Stimulated activated CD8-positive, alpha-beta memory T cell treated with anti-CD3 and anti-CD28 coated beads, Interleukin-4, amount 100 ng/mL, for 24 hours (primary cell): ENCODE data around the gene TMEM132E.
"Not testable (repeated sequence)": the region's sequence is repeated elsewhere in the genome, so short reads cannot be mapped to it uniquely, and the experiment has no call there.

Experiments
- DNase-seq: peaks from one replicate; pipeline ENCODE4 v3.0.0-alpha.2; 2020; ENCODE audit warnings: low read depth

TMEM132E gene

GRCh38 chr17:34579017-34579946, at the start of gene TMEM132E:
TMEM132E (plus strand) TSS chr17:34579582; CDS start chr17:34581077, 1,495 bp downstream.
- DNase-seq, result no peak

DNA sequence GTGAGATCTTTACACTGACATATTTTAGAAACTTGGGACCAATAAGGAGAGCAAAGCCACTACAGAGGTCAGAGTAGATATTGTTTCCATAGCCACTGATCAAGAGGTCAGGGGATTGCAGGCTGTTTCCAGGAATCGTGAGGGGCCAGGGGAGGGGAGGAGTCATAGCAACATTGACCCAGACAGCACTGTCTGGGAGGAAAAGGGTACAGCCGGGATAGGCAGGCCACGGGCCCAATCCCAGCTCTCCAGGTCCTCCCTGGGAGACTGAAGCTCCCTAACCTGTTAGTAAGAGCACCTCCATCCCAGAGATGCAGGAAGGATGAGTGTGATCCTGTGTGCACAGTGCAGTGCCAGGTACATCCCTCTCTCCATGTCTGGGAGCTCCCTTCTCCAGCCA, 48.5 kb upstream of the TMEM132E start:
- no peak for DNase-seq

GRCh38 chr17:34532281-34533065, 46.9 kb upstream of the TMEM132E start:
- no peak for DNase-seq

DNA sequence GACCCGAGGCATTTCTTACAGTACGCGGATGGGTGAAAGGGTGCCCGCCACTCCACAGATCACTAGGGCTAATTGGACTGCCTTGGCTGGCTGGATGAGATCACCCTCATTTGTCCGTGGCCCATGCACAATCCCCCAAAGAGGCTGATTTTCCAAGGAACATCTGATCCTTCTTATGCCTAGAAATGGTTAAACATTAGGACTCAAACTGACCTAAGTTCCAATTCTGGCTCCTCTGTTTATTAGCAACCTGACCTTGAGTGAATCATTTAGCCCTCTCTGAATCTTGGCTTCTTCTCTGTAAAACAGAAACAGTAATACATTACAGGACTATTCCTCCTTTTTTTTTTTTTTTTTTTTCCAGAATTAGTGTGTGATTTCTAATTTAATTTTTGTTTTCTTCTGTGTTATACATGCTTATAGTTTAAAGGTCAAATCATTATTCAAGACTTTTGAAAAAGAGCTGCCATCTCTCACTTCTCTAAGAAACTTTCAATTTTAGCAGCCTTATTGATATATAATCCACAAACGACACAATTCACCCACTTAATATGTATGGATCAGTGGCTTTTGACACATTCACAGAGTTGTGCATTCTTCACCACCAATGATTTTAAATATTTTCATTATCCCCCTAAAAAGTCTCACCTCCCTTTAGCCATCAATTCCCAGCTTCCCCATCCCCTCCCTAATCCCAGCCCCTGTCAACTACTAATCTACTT, 45.4 kb upstream of the TMEM132E start:
- DNase-seq, result no peak

- no peak for DNase-seq
Observed at GRCh38 chr17:34537445-34537844, 41.9 kb upstream of the TMEM132E start.

DNA sequence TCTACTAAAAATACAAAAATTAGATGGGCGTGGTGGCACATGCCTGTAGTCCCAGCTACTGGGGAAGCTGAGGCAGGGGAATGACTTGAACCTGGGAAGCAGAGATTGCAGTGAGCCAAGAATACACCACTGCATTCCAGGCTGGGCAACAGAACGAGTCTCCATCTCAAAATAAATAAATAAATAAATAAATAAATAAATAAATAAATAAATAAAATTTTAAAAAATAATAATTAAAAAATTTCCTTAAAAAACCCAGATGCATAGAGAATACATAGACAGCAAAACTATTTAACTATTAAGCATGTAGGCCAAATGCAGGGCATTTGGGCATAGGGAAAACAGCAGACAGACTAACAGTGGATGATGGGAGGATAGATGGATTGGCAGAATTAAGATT, 40.8 kb upstream of the TMEM132E start:
- DNase-seq, result not testable (repeated sequence)

GRCh38 chr17:34539881-34540280, 39.5 kb upstream of the TMEM132E start:
- no peak for DNase-seq

GRCh38 chr17:34542700-34543336, 36.6 kb upstream of the TMEM132E start:
- DNase-seq, result peak; percentile 19

- no peak for DNase-seq
Observed at GRCh38 chr17:34547453-34548063, 31.8 kb upstream of the TMEM132E start.

GRCh38 chr17:34549966-34550365, 29.4 kb upstream of the TMEM132E start:
- no peak for DNase-seq

- DNase-seq, result no peak
Observed at GRCh38 chr17:34553907-34554306, 25.5 kb upstream of the TMEM132E start.

- DNase-seq, result no peak
Observed at GRCh38 chr17:34556384-34556783, 23.0 kb upstream of the TMEM132E start.

DNA sequence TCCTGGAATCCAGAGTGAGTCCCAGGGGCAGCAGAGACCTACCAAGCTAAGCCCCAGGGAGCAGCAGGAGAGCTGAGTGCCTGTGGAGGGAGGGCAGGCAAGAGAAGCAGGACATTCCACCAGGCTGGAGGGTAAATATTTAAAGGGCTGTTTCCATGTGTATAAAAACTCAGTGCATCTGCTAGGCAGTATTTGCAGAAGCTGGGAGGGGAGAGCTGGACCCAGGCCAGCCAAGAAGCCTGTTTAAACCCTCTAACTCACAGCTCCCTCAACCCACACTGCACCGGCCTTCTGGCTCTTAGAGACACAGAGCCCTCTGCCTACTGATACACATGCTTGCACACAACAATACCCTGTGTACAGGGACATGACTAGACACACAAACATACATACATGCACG, 22.5 kb upstream of the TMEM132E start:
- DNase-seq, result no peak

- no peak for DNase-seq
Observed at GRCh38 chr17:34561328-34561727, 18.1 kb upstream of the TMEM132E start.

- DNase-seq, result no peak
Observed at GRCh38 chr17:34562387-34562786, 17.0 kb upstream of the TMEM132E start.

GRCh38 chr17:34565713-34566112, 13.7 kb upstream of the TMEM132E start:
- no peak for DNase-seq

- DNase-seq, result no peak
Observed at GRCh38 chr17:34566201-34566600, 13.2 kb upstream of the TMEM132E start.

DNA sequence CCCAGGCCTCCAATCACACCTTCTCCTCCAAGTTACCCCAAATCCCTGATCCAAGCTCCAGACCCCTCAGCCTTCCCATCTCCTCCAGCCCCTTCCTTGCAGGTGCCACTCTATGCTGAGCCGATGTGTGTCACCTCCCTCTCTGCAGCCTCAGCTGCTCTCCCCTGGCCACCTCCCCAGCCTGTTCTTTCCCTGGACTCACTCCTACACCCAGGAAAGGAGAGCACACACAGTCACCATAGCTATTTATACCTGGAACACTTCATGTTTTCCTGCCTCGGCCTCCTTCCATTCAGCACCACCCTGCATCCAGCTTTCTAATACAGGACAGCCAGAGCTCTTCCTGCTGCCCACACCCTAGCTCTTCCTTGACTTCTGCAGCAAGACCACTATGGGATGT, 12.5 kb upstream of the TMEM132E start:
- no peak for DNase-seq

GRCh38 chr17:34567691-34568465, 11.5 kb upstream of the TMEM132E start:
- DNase-seq, result no peak

DNA sequence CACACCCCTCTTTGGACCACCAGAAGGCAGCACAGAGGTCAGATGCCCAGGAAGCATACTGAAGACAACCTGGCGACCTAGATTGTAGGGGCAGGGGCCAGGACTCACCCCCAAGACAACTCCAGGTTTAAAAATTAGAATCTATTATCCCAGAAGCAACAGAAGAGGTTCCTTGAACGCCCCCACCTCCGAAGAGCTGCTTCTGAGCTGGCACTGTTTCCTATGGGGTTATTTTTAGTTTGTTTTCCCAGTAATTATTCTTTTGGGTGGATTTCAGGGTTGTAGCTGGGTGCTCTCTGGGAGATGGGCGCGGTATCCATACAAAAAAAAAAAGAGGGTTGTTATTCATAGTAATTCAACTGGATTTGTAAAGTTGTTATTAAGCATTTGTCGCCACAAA, 10.4 kb upstream of the TMEM132E start:
- no peak for DNase-seq

DNA sequence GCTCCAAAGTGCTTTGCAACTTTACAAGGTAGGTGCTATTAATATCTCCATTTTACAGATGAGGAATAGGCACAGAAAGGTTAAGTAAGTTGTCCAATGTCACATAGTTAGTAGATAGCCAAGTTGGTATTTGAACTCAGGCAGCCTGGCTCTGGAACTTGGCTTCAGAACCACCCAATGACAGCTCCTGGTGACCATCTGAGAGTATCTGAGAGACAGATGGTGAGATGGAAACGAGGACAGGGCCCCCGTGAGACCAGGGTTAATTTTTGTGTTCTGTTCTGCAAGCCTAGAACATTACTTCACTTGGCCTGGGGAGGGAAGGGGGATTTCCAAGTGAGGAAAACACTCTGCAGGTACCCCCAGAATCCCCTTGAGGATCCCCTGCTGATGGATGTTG, 9.8 kb upstream of the TMEM132E start:
- no peak for DNase-seq
